IMR-90 (cell line): ENCODE results near the gene SRC. TPM values are rescaled to one million over a fixed set of nuclear protein-coding genes. Genes with fewer than 3 reads are reported as not detected.
A peak's percentile ranks its signal among the peaks of the same experiment; 100 is the strongest.

Experiments used
- ATAC-seq: fragments of 200-7000 bp; cut with Tn5 transposase; 2 replicates; pipeline ENCODE4 v1.9.1; 2020; ENCODE audit warnings: low read depth, mild to moderate bottlenecking, moderate library complexity
- BruUV-seq: library from RNA; stranded (reverse); fragments of 400-500 nt; replicated peaks from 2 replicates; lab custom pipeline; 2021; lab: Mats Ljungman, UMichigan
- CTCF ChIA-PET: fragments of 300-600 bp; formaldehyde crosslinking; extraction: SDS; loops from one replicate; lab custom pipeline; 2021; ENCODE audit warnings: antibody characterized with exemption; lab: Yijun Ruan, JAX
- POLR2A ChIA-PET: fragments of 300-600 bp; sonication (Branson Sonifier 250); formaldehyde crosslinking; loops from one replicate; lab custom pipeline; 2022; ENCODE audit warnings: antibody characterized with exemption; ENCODE audit not compliant: unreplicated experiment; lab: Charles Lee
- DNase-seq: peaks from one replicate; pipeline ENCODE4 v3.0.0; 2013
- H2AFZ ChIP-seq: replicated peaks from 2 replicates; pipeline ENCODE3; 2013; ENCODE audit warnings: low read length, mild to moderate bottlenecking; ENCODE audit not compliant: poor library complexity
- H2AK5ac ChIP-seq: 2 replicates; pipeline ENCODE4 v1.6.1; 2013; ENCODE audit warnings: low read depth, low read length, inconsistent platforms
- H2AK9ac ChIP-seq: replicated peaks from 2 replicates; pipeline ENCODE3; 2013; ENCODE audit warnings: mild to moderate bottlenecking, low read depth, low read length, moderate library complexity; ENCODE audit not compliant: poor library complexity
- H2BK120ac ChIP-seq: 2 replicates; pipeline ENCODE4 v1.6.1; 2013; ENCODE audit warnings: low read depth, low read length, inconsistent platforms
- H2BK15ac ChIP-seq: 3 replicates; pipeline ENCODE4 v1.6.1; 2013; ENCODE audit warnings: low read depth, low read length, inconsistent platforms
- H2BK20ac ChIP-seq: 2 replicates; pipeline ENCODE4 v1.6.1; 2013; ENCODE audit warnings: low read depth, mild to moderate bottlenecking, inconsistent platforms, low read length, moderate library complexity
- H2BK5ac ChIP-seq: 2 replicates; pipeline ENCODE4 v1.6.1; 2013; ENCODE audit warnings: mild to moderate bottlenecking, low read depth, low read length, inconsistent platforms; ENCODE audit not compliant: poor library complexity, severe bottlenecking
- H3K14ac ChIP-seq: replicated peaks from 2 replicates; pipeline ENCODE4 v1.6.1; 2013; ENCODE audit warnings: low read depth, low read length, inconsistent platforms
- H3K18ac ChIP-seq: 2 replicates; pipeline ENCODE4 v1.6.1; 2013; ENCODE audit warnings: low read depth, low read length, control low read depth
- H3K23ac ChIP-seq: 2 replicates; pipeline ENCODE4 v1.6.1; 2013; ENCODE audit warnings: low read depth, low read length, inconsistent platforms
- H3K27ac ChIP-seq: 2 replicates; pipeline ENCODE4 v1.5.1; 2013; ENCODE audit warnings: mild to moderate bottlenecking, control low read depth, low read length; ENCODE audit not compliant: insufficient read depth
- H3K27me3 ChIP-seq: 2 replicates; pipeline ENCODE4 v1.6.1; 2013; ENCODE audit warnings: low read length; ENCODE audit not compliant: control insufficient read depth, insufficient read depth
- H3K36me3 ChIP-seq: 2 replicates; pipeline ENCODE4 v1.6.1; 2013; ENCODE audit warnings: low read length, mixed read lengths; ENCODE audit not compliant: control insufficient read depth, insufficient read depth
- H3K4ac ChIP-seq: 2 replicates; pipeline ENCODE4 v1.6.1; 2013; ENCODE audit warnings: low read depth, low read length, inconsistent platforms
- H3K4me1 ChIP-seq: 2 replicates; pipeline ENCODE4 v1.6.1; 2013; ENCODE audit warnings: low read length, mixed read lengths; ENCODE audit not compliant: control insufficient read depth, insufficient read depth
- H3K4me2 ChIP-seq: 2 replicates; pipeline ENCODE4 v1.6.1; 2013; ENCODE audit warnings: low read depth, mild to moderate bottlenecking, control low read depth, low read length, moderate library complexity
- H3K4me3 ChIP-seq: 2 replicates; pipeline ENCODE4 v1.5.1; 2013; ENCODE audit warnings: low read depth, mild to moderate bottlenecking, control low read depth, low read length, moderate library complexity; ENCODE audit not compliant: insufficient read depth
- H3K56ac ChIP-seq: 2 replicates; pipeline ENCODE4 v1.6.1; 2013; ENCODE audit warnings: low read length, inconsistent platforms; ENCODE audit not compliant: insufficient read depth; ENCODE audit errors: extremely low read depth
- H3K79me1 ChIP-seq, 2 experiments: 2 replicates each; pipeline ENCODE4 v1.6.1; 2013; ENCODE audit warnings: low read length in 2 of 2, inconsistent platforms in 1 of 2, low read depth in 1 of 2
- H3K9ac ChIP-seq: 2 replicates; pipeline ENCODE4 v1.6.1; 2013; ENCODE audit warnings: low read depth, low read length, control low read depth
- H3K9me1 ChIP-seq: 2 replicates; pipeline ENCODE4 v1.6.1; 2013; ENCODE audit warnings: low read length, inconsistent platforms; ENCODE audit not compliant: insufficient read depth
- H3K9me3 ChIP-seq: 2 replicates; pipeline ENCODE4 v1.6.1; 2013; ENCODE audit warnings: low read length; ENCODE audit not compliant: control insufficient read depth, insufficient read depth
- H4K20me1 ChIP-seq: 2 replicates; pipeline ENCODE4 v1.6.1; 2013; ENCODE audit warnings: low read length, inconsistent platforms; ENCODE audit not compliant: insufficient read depth
- H4K5ac ChIP-seq: 2 replicates; pipeline ENCODE4 v1.6.1; 2013; ENCODE audit warnings: mild to moderate bottlenecking, low read depth, low read length, control low read depth
- H4K8ac ChIP-seq, 2 experiments: 2 replicates each; pipeline ENCODE4 v1.6.1; 2013; ENCODE audit warnings: low read depth in 2 of 2, low read length in 2 of 2, control low read depth in 1 of 2, inconsistent platforms in 1 of 2
- H4K91ac ChIP-seq: 2 replicates; pipeline ENCODE4 v1.6.1; 2013; ENCODE audit warnings: low read depth, low read length, inconsistent platforms; ENCODE audit not compliant: insufficient read depth
- CHD1 ChIP-seq: IDR thresholded peaks from 2 replicates; pipeline ENCODE4 v1.6.1; 2012; ENCODE audit warnings: low read depth, low read length, improper control_type of control experiment
- FOS ChIP-seq: fragments of 150-350 bp; IDR thresholded peaks from 2 replicates; pipeline ENCODE4 v1.6.1; 2016; ENCODE audit warnings: low read depth, low read length
- MAFK ChIP-seq: IDR thresholded peaks from 2 replicates; pipeline ENCODE4 v1.6.1; 2012; ENCODE audit warnings: low read depth, low read length, improper control_type of control experiment
- MAZ ChIP-seq: IDR thresholded peaks from 2 replicates; pipeline ENCODE4 v1.6.1; 2012; ENCODE audit warnings: low read depth, mild to moderate bottlenecking, low read length, improper control_type of control experiment, moderate library complexity, borderline replicate concordance
- MXI1 ChIP-seq: IDR thresholded peaks from 2 replicates; pipeline ENCODE4 v1.6.1; 2012; ENCODE audit warnings: low read depth, mild to moderate bottlenecking, low read length, moderate library complexity, borderline replicate concordance
- SMC3 ChIP-seq: fragments of 150-350 bp; IDR thresholded peaks from 2 replicates; pipeline ENCODE4 v1.6.1; 2016; ENCODE audit warnings: low read depth, mild to moderate bottlenecking, antibody characterized with exemption, low read length, moderate library complexity
- WGBS, 2 experiments: methylation state at CpG; one replicate each; pipeline versions ENCODE4 v1.1.5 to v1.1.7; 2013; ENCODE audit warnings: missing lambda C conversion rate in 2 of 2; ENCODE audit not compliant: insufficient read length in 1 of 2; ENCODE audit errors: extremely low coverage in 2 of 2; 5-methylcytosine and 5-hydroxymethylcytosine counted together
- dilution Hi-C: fragments of 300-500 bp; cut with HindIII; formaldehyde crosslinking; loops from one replicate; pipeline ENCODE4 v1.14.3; 2018; ENCODE audit warnings: low sequenced_read_pairs; ENCODE audit not compliant: unreplicated experiment
- in situ Hi-C: fragments of 300-500 bp; cut with MboI; formaldehyde crosslinking; loops from 3 replicates; pipeline ENCODE4 v1.14.3; 2019; ENCODE audit warnings: low sequenced_read_pairs, inconsistent platforms, mixed read lengths
- intact Hi-C: fragments of 100-400 bp; cut with micrococcal nuclease; formaldehyde crosslinking; loops from 2 replicates; pipeline ENCODE4 v1.10.0; 2022
- polyA plus RNA-seq, 3 experiments: library from polyadenylated mRNA; depleted of rRNA; stranded (reverse); fragments of >200 nt; gene quantifications; 2 replicates each; pipeline ENCODE4 v1.2.3, GENCODE V29; 2012; ENCODE audit warnings: low replicate concordance in 1 of 3
- total RNA-seq: library from RNA; depleted of rRNA; stranded (reverse); fragments of >200 nt; gene quantifications from 2 replicates; pipeline ENCODE4 v1.2.3, GENCODE V29; 2012

Gene SRC
- total and polyA plus RNA-seq, 2 of the 4 experiments (the other 2 are of a cell fraction), result 7.0 to 24.2 TPM

DNA sequence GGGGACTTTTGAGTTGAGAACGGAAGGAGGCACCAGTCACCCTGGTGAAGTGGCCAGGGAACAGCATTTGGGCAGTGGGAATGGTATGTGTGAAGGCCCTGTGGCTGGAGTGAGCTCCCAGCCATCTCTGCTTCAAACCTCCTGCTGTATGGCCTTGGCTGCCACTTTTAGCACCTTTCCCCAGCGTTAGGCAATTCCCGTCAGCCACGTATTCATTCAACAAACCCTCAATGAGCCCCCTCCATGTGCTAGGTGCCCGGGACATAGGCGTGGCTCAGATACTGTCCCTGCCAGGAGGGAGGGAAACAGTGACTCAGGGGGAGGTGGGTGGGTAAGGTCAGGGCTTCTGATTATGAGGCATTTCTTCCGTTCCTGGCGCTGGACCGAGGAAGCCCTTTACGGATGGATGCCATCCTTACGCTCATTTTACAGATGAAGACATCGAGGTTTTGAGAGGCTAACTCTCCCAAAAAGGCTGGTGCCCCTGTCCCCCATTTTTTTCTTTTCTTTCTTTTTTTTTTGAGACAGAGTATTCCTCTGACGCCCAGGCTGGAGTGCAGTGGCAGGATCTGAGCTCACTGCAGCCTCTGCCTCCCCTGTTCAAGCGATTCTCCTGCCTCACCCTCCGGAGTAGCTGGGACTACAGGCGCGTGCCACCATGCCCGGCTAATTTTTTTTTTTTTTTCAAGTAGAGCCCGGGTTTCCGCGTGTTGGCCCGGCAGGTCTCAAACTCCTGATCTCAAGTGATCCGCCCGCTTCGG lies 37.5 kb downstream of the SRC start:
- Histone ChIP-seq H2BK5ac (no peak overlapping the region), H3K56ac (no peak overlapping the region; the same call in 1 of the 2 replicates), H3K9me1 (0 out of 2 replicates have a peak, but pooled peaks cover 4% of the 10 kb centered on the region), H4K20me1 (peaks cover 6% of the 10 kb centered on the region; the same call in 1 of the 2 replicates), H3K27me3 (no peaks in the 10 kb centered on the region), H2AK5ac (peak overlapping the region; percentile 44; the same call in 1 of the 2 replicates), H3K4ac (peak overlapping the region; percentile 40), H2BK20ac (no peak overlapping the region), H3K9me3 (no peaks in the 10 kb centered on the region), H3K27ac (no peak overlapping the region), H3K36me3 (peaks cover 28% of the 10 kb centered on the region), H3K23ac (0 out of 2 replicates have a peak overlapping the region, but pooled peaks have one; percentile 2), H3K4me2 (no peak overlapping the region), H3K9ac (no peak overlapping the region), H2BK120ac (no peak overlapping the region), H3K4me3 (no peak overlapping the region), H4K5ac (no peak overlapping the region), H4K8ac (no peak overlapping the region), H2AFZ (no peak overlapping the region), H3K18ac (no peak overlapping the region), H3K4me1 (peaks cover 18% of the 10 kb centered on the region), H2BK15ac (no peak overlapping the region), H3K14ac (no peak overlapping the region), H4K91ac (no peak overlapping the region), H2AK9ac (peak overlapping the region; percentile 67), H3K79me1 (peaks cover 8 to 41% of the 10 kb centered on the region in 2 experiments; a peak in 3 of 4 replicates)
- DNase-seq (peak; percentile 18), ATAC-seq (no peak)
- intact Hi-C loops (loop anchor here (5.0 kb wide), 1 partner anchor 186 kb away; no protein-coding TSS in a partner anchor), in situ Hi-C loops (loop anchor here (5.0 to 10.0 kb wide), 2 partner anchors 101 to 179 kb away; no protein-coding TSS in a partner anchor), dilution Hi-C loops (no loop called here)
- WGBS, 2 experiments, result 95% methylated on average over 12 of the region's 25 CpGs; no CpG with 5 or more reads in 1 of the 2 experiments
- POLR2A ChIA-PET, result no interaction called here
- CTCF ChIA-PET, result no interaction called here
- no peak for TF ChIP-seq MXI1
- no peak for TF ChIP-seq FOS
- TF ChIP-seq CHD1, result no peak
- TF ChIP-seq SMC3, result no peak
- no peak for TF ChIP-seq MAFK
- no peak for TF ChIP-seq MAZ
- BruUV-seq, result no TSS peak
